Measurements from ENCODE around the gene TPST2. TPM values are rescaled to one million over a fixed set of nuclear protein-coding genes. Genes with fewer than 3 reads are reported as not detected.
A peak's percentile ranks its signal among the peaks of the same experiment; 100 is the strongest.

TPST2 gene
- total and polyA plus RNA-seq, 2 of the 4 experiments (the other 2 are of a cell fraction), result 42.5 to 63.6 TPM

DNA sequence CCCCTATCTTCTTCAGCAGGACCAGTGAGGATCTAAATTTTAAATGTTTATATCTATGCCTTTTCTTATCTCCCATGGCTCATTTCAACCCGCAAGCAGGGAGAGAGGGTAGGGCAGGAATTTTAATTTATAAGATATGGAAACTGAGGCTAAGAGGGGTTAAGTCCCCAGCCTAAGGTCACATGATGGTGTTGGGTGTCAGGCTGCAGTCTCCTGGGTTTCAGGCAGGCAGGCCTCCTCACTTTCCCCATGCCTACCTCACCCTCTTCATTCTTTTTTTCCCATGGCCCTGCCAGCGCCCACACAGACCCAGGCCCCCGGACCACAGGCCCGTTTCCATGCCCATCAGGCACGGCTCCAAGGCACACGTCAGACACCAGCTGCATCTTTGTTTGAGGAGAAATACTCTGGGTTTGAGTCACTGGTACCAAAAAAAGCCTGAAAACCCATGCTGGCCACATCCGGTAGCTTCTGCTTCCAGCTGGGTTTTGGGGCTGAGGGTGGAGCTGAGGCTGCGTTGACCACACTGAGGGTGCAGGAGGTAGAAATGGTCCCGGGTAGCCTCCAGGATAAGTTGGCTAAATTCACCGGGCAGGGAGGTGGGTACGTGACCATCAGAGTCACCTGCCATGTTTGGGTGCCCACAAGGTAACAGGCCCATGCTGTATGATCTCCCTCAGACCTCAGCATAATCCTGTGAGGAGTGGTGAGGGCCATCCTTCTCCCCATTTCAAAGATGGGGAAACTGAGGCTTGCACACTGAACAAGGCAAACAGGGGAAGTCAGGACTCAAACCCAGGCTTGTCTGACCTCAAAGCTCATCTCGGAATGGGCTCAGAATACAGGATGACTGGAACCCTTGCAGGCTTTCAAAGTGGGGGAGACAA lies 20.4 kb upstream of the TPST2 start (continued):
- TF ChIP-seq MAFK (IDR thresholded peaks at IDR 0.05; ENCODE audit: low read depth, low read length), result no peak
- TF ChIP-seq SMC3 (IDR thresholded peaks at IDR 0.05; ENCODE audit: low read depth, low read length), result no peak
- TF ChIP-seq NFE2L2 (IDR thresholded peaks at IDR 0.05; ENCODE audit: low read depth, low read length), result no peak

DNA sequence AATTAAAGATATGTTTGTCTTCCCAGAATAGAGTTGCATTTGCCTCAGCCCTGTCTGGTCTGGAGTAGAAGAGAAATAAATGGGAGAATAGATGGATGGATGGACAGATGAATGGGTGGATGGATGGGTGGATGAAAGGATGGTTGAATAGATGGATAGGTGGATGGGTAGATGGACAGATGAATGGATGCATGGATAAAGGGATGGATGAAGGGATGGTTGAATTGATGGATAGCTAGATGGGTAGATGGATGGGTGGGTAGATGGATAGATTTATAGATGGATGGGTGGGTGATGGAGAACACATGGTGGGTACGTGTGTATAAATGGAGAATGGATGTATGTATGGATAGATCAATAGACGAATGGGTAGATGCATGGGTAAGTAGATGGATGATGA lies 19.4 kb upstream of the TPST2 start:
- Histone ChIP-seq H2BK20ac (ENCODE audit: low read depth, low read length) (peak overlapping the region; percentile 92), H2BK5ac (ENCODE audit: low read depth, low read length, poor library complexity, severe bottlenecking) (peak overlapping the region; percentile 10), H4K20me1 (ENCODE audit: insufficient read depth, low read length) (no peaks in the 10 kb centered on the region), H4K91ac (ENCODE audit: insufficient read depth, low read depth, low read length) (no peak overlapping the region), H3K79me1 (ENCODE audit: low read depth in 1 of 2, low read length in 2 of 2) (peaks cover 0 to 5% of the 10 kb centered on the region in 2 experiments; a peak in 1 of 4 replicates), H3K9ac (ENCODE audit: low read depth, low read length) (no peak overlapping the region), H2AFZ (replicated peaks; ENCODE audit: low read length, poor library complexity) (no peak overlapping the region), H4K8ac (ENCODE audit: low read depth in 2 of 2, low read length in 2 of 2) (0 out of 4 replicates have a peak overlapping the region, but pooled peaks of 1 of the 2 experiments have one; percentile 77), H3K4me3 (ENCODE audit: insufficient read depth, low read depth, low read length) (no peak overlapping the region), H3K4me2 (ENCODE audit: low read depth, low read length) (no peak overlapping the region), H2AK5ac (ENCODE audit: low read depth, low read length) (peak overlapping the region; percentile 36; the same call in 1 of the 2 replicates), H3K9me1 (ENCODE audit: insufficient read depth, low read length) (peaks cover 16% of the 10 kb centered on the region), H3K36me3 (ENCODE audit: control insufficient read depth, insufficient read depth, low read length) (no peaks in the 10 kb centered on the region), H2BK120ac (ENCODE audit: low read depth, low read length) (peak overlapping the region; percentile 98; the same call in 1 of the 2 replicates), H3K27me3 (ENCODE audit: control insufficient read depth, insufficient read depth, low read length) (peaks cover 8% of the 10 kb centered on the region), H3K56ac (ENCODE audit: extremely low read depth, insufficient read depth, low read length) (no peak overlapping the region), H3K27ac (ENCODE audit: insufficient read depth, low read length) (no peak overlapping the region), H2AK9ac (replicated peaks; ENCODE audit: low read depth, low read length, poor library complexity) (no peak overlapping the region), H2BK15ac (ENCODE audit: low read depth, low read length) (peak overlapping the region; percentile 87; the same call in 2 of the 3 replicates), H3K23ac (ENCODE audit: low read depth, low read length) (no peak overlapping the region), H3K14ac (replicated peaks; ENCODE audit: low read depth, low read length) (peak overlapping the region; percentile 74), H4K5ac (ENCODE audit: low read depth, low read length) (peak overlapping the region; percentile 23; the same call in 1 of the 2 replicates), H3K9me3 (ENCODE audit: control insufficient read depth, insufficient read depth, low read length) (no peaks in the 10 kb centered on the region), H3K4me1 (ENCODE audit: control insufficient read depth, insufficient read depth, low read length) (peaks cover 8% of the 10 kb centered on the region), H3K18ac (ENCODE audit: low read depth, low read length) (no peak overlapping the region; the same call in 1 of the 2 replicates), H3K4ac (ENCODE audit: low read depth, low read length) (peak overlapping the region; percentile 90; the same call in 1 of the 2 replicates)
- DNase-seq, result no peak
- no TSS peak for BruUV-seq (replicated peaks)
- intact Hi-C loops (cut with micrococcal nuclease) (no loop called here), dilution Hi-C loops (cut with HindIII; ENCODE audit: low sequenced_read_pairs, unreplicated experiment) (no loop called here), in situ Hi-C loops (cut with MboI; ENCODE audit: low sequenced_read_pairs) (no loop called here)
- no peak for ATAC-seq (ENCODE audit: low read depth)
- ChIA-PET CTCF (no interaction called here), POLR2A (ENCODE audit: unreplicated experiment) (no interaction called here)
- WGBS, 2 experiments (ENCODE audit: extremely low coverage in 2 of 2, insufficient read length in 1 of 2), result 88 to 100% methylated on average over 1 to 2 of the region's 2 CpGs
- TF ChIP-seq MAZ (IDR thresholded peaks at IDR 0.05; ENCODE audit: borderline replicate concordance, low read depth, low read length) (no peak), RAD21 (IDR thresholded peaks at IDR 0.05; ENCODE audit: low read length) (no peak), CEBPB (IDR thresholded peaks at IDR 0.05; ENCODE audit: low read depth, low read length) (no peak), MXI1 (IDR thresholded peaks at IDR 0.05; ENCODE audit: borderline replicate concordance, low read depth, low read length) (no peak), NFE2L2 (IDR thresholded peaks at IDR 0.05; ENCODE audit: low read depth, low read length) (no peak), RFX5 (IDR thresholded peaks at IDR 0.05; ENCODE audit: low read depth, low read length) (no peak), SMC3 (IDR thresholded peaks at IDR 0.05; ENCODE audit: low read depth, low read length) (no peak), FOS (IDR thresholded peaks at IDR 0.05; ENCODE audit: low read depth, low read length) (no peak), MAFK (IDR thresholded peaks at IDR 0.05; ENCODE audit: low read depth, low read length) (no peak), RCOR1 (IDR thresholded peaks at IDR 0.05; ENCODE audit: insufficient replicate concordance, low read length) (no peak)
- TF ChIP-seq, protein P1, sequence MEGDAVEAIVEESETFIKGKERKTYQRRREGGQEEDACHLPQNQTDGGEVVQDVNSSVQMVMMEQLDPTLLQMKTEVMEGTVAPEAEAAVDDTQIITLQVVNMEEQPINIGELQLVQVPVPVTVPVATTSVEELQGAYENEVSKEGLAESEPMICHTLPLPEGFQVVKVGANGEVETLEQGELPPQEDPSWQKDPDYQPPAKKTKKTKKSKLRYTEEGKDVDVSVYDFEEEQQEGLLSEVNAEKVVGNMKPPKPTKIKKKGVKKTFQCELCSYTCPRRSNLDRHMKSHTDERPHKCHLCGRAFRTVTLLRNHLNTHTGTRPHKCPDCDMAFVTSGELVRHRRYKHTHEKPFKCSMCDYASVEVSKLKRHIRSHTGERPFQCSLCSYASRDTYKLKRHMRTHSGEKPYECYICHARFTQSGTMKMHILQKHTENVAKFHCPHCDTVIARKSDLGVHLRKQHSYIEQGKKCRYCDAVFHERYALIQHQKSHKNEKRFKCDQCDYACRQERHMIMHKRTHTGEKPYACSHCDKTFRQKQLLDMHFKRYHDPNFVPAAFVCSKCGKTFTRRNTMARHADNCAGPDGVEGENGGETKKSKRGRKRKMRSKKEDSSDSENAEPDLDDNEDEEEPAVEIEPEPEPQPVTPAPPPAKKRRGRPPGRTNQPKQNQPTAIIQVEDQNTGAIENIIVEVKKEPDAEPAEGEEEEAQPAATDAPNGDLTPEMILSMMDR (conservative IDR thresholded peaks at IDR 0.05; ENCODE audit: low read depth, low read length), result no peak
- TF ChIP-seq, protein P2, sequence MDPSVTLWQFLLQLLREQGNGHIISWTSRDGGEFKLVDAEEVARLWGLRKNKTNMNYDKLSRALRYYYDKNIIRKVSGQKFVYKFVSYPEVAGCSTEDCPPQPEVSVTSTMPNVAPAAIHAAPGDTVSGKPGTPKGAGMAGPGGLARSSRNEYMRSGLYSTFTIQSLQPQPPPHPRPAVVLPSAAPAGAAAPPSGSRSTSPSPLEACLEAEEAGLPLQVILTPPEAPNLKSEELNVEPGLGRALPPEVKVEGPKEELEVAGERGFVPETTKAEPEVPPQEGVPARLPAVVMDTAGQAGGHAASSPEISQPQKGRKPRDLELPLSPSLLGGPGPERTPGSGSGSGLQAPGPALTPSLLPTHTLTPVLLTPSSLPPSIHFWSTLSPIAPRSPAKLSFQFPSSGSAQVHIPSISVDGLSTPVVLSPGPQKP (IDR thresholded peaks at IDR 0.05; ENCODE audit: borderline replicate concordance, low read depth, low read length), result no peak
